ENCODE results near the gene TMEM238. TPM values are rescaled to one million over a fixed set of nuclear protein-coding genes. Genes with fewer than 3 reads are reported as not detected.
A peak's percentile ranks its signal among the peaks of the same experiment; 100 is the strongest.
"Not testable (repeated sequence)": the region's sequence is repeated elsewhere in the genome, so short reads cannot be mapped to it uniquely, and the experiment has no call there.

The TMEM238 gene
- total and polyA plus RNA-seq, 4 experiments from 2014 or later, result 2.4 to 9.9 (median 9.6) TPM; not detected in 1

- intact Hi-C loops (cut with micrococcal nuclease), result no loop called here
- no peak for DNase-seq
- Histone ChIP-seq H3K27ac (ENCODE audit: low read depth, low read length) (no peak overlapping the region), H3K4me3 (ENCODE audit: low read length in 2 of 2) (no peak overlapping the region), H3K9me3 (ENCODE audit: control insufficient read depth in 1 of 2, low read length in 2 of 2) (no peaks in the 10 kb centered on the region), H3K4me1 (ENCODE audit: insufficient read depth, low read length) (peaks cover 23% of the 10 kb centered on the region), H3K27me3 (ENCODE audit: insufficient read depth, low read length) (no peaks in the 10 kb centered on the region), H3K36me3 (ENCODE audit: insufficient read depth, low read length) (no peaks in the 10 kb centered on the region)
- no peaks in the 10 kb centered on the region for H3K36me3 Mint-ChIP-seq
- ChIA-PET CTCF (ENCODE audit: partially characterized antibody) (interaction anchor here (0.6 kb wide), 1 partner anchor 294 kb away, joined by 3 read pairs; no protein-coding TSS in a partner anchor), POLR2A (ENCODE audit: partially characterized antibody) (interaction anchor here (0.9 kb wide), 1 partner anchor 162 kb away, joined by 3 read pairs; no protein-coding TSS in a partner anchor)
- no peak overlapping the region for H3K27ac Mint-ChIP-seq
- H3K9me3 Mint-ChIP-seq, result peaks cover 0 to 3% (median 0%) of the 10 kb centered on the region in 8 donors
- H3K4me3 Mint-ChIP-seq, result no peak overlapping the region
- H3K4me1 Mint-ChIP-seq, result peaks cover 9 to 23% (median 15%) of the 10 kb centered on the region in 4 donors
- H3K27me3 Mint-ChIP-seq, result peaks cover 2 to 6% of the 10 kb centered on the region in 2 donors
These were observed 39.3 kb upstream of the TMEM238 start for GRCh38 chr19:55423225-55424005.

- CTCF ChIA-PET (ENCODE audit: partially characterized antibody), result interaction anchor here (1.1 to 6.3 kb wide), 3 partner anchors 37 to 281 kb away, joined by 3 to 41 read pairs (median 9); partner anchors contain the start of gene TMEM238
- Mint-ChIP-seq H3K4me1 (peaks cover 9 to 29% (median 20%) of the 10 kb centered on the region in 4 donors), H3K4me3 (peak overlapping the region; percentile 20 to 74 (median 63)), H3K27ac (peak overlapping the region; percentile 69 to 92 (median 83))
- H3K36me3 ChIP-seq (ENCODE audit: insufficient read depth, low read length); H3K27ac ChIP-seq (ENCODE audit: low read depth, low read length); H3K36me3 Mint-ChIP-seq; H3K27me3 Mint-ChIP-seq; H3K9me3 ChIP-seq (ENCODE audit: control insufficient read depth in 1 of 2, low read length in 2 of 2); intact Hi-C loops (cut with micrococcal nuclease); H3K27me3 ChIP-seq (ENCODE audit: insufficient read depth, low read length); H3K4me3 ChIP-seq (ENCODE audit: low read length in 2 of 2); H3K9me3 Mint-ChIP-seq: not testable (repeated sequence)
- peak; percentile 40 to 78 (median 56) for DNase-seq
- H3K4me1 ChIP-seq (ENCODE audit: insufficient read depth, low read length), result peaks cover 25% of the 10 kb centered on the region
- POLR2A ChIA-PET (ENCODE audit: partially characterized antibody), result interaction anchor here (0.9 to 1.9 kb wide), 3 partner anchors 13 to 37 kb away, joined by 3 to 10 read pairs (median 4); partner anchors contain the start of genes TMEM238 and UBE2S
These were observed 37.2 kb upstream of the TMEM238 start for GRCh38 chr19:55421281-55421680.

- intact Hi-C loops (cut with micrococcal nuclease), result no loop called here
- POLR2A ChIA-PET (ENCODE audit: partially characterized antibody), result interaction anchor here (0.6 kb wide), 1 partner anchor 188 kb away, joined by 3 read pairs; no protein-coding TSS in a partner anchor
- H3K27me3 Mint-ChIP-seq, result peaks cover 0 to 3% of the 10 kb centered on the region in 2 donors
- no peaks in the 10 kb centered on the region for H3K9me3 ChIP-seq (ENCODE audit: control insufficient read depth in 1 of 2, low read length in 2 of 2)
- no peaks in the 10 kb centered on the region for H3K27me3 ChIP-seq (ENCODE audit: insufficient read depth, low read length)
- no peaks in the 10 kb centered on the region for H3K36me3 Mint-ChIP-seq
- H3K27ac ChIP-seq (ENCODE audit: low read depth, low read length), result no peak overlapping the region
- peak overlapping the region in 3 of 8 donors; percentile 15 to 46 (median 43) for H3K4me3 Mint-ChIP-seq
- no peaks in the 10 kb centered on the region for H3K36me3 ChIP-seq (ENCODE audit: insufficient read depth, low read length)
- peaks cover 0 to 2% (median 0%) of the 10 kb centered on the region in 8 donors for H3K9me3 Mint-ChIP-seq
- no peak overlapping the region for H3K27ac Mint-ChIP-seq
- peaks cover 25% of the 10 kb centered on the region for H3K4me1 ChIP-seq (ENCODE audit: insufficient read depth, low read length)
- DNase-seq, result no peak
- no peak overlapping the region for H3K4me3 ChIP-seq (ENCODE audit: low read length in 2 of 2)
- H3K4me1 Mint-ChIP-seq, result peaks cover 9 to 29% (median 20%) of the 10 kb centered on the region in 4 donors
- CTCF ChIA-PET (ENCODE audit: partially characterized antibody), result interaction anchor here (0.7 to 6.3 kb wide), 8 partner anchors 11 to 332 kb away, joined by 3 to 41 read pairs (median 7); partner anchors contain the start of gene UBE2S
These were observed 35.6 kb upstream of the TMEM238 start for GRCh38 chr19:55419624-55420236.

- Histone ChIP-seq H3K36me3 (ENCODE audit: insufficient read depth, low read length) (no peaks in the 10 kb centered on the region), H3K27ac (ENCODE audit: low read depth, low read length) (no peak overlapping the region), H3K27me3 (ENCODE audit: insufficient read depth, low read length) (no peaks in the 10 kb centered on the region), H3K4me1 (ENCODE audit: insufficient read depth, low read length) (peaks cover 25% of the 10 kb centered on the region), H3K9me3 (ENCODE audit: control insufficient read depth in 1 of 2, low read length in 2 of 2) (no peaks in the 10 kb centered on the region), H3K4me3 (ENCODE audit: low read length in 2 of 2) (no peak overlapping the region)
- H3K36me3 Mint-ChIP-seq, result no peaks in the 10 kb centered on the region
- peaks cover 0 to 3% of the 10 kb centered on the region in 2 donors for H3K27me3 Mint-ChIP-seq
- no peaks in the 10 kb centered on the region for H3K9me3 Mint-ChIP-seq
- ChIA-PET CTCF (ENCODE audit: partially characterized antibody) (interaction anchor here (1.1 to 6.3 kb wide), 9 partner anchors 11 to 331 kb away, joined by 3 to 41 read pairs (median 10); partner anchors contain the start of gene UBE2S), POLR2A (ENCODE audit: partially characterized antibody) (interaction anchor here (1.0 to 1.5 kb wide), 3 partner anchors 11 to 164 kb away, joined by 3 to 5 read pairs (median 3); partner anchors contain the start of gene UBE2S)
- peaks cover 9 to 29% (median 20%) of the 10 kb centered on the region in 4 donors for H3K4me1 Mint-ChIP-seq
- intact Hi-C loops (cut with micrococcal nuclease), result no loop called here
- no peak overlapping the region for H3K27ac Mint-ChIP-seq
- no peak for DNase-seq
- no peak overlapping the region for H3K4me3 Mint-ChIP-seq
These were observed 35.0 kb upstream of the TMEM238 start for GRCh38 chr19:55419103-55419502.

- no peaks in the 10 kb centered on the region for H3K9me3 Mint-ChIP-seq
- CTCF ChIA-PET (ENCODE audit: partially characterized antibody), result interaction anchor here (1.2 to 6.3 kb wide), 11 partner anchors 10 to 331 kb away, joined by 3 to 41 read pairs (median 6); partner anchors contain the start of genes KMT5C and UBE2S
- no peaks in the 10 kb centered on the region for H3K36me3 ChIP-seq (ENCODE audit: insufficient read depth, low read length)
These were observed 34.1 kb upstream of the TMEM238 start for GRCh38 chr19:55418185-55418584.

GRCh38 chr19:55410168-55410567, 26.1 kb upstream of the TMEM238 start:
- POLR2A ChIA-PET (ENCODE audit: partially characterized antibody), result interaction anchor here (1.2 to 8.5 kb wide), 3 partner anchors 21 to 153 kb away, joined by 3 to 247 read pairs (median 60); partner anchors contain the start of genes ISOC2, PPP6R1, RPL28 and TMEM238
- H3K4me3 Mint-ChIP-seq, result peak overlapping the region in 1 of 8 donors; percentile 53

More at GRCh38 chr19:55418185-55418584, 34.1 kb upstream of the TMEM238 start:
- Mint-ChIP-seq H3K4me3 (no peak overlapping the region), H3K4me1 (peaks cover 9 to 29% (median 20%) of the 10 kb centered on the region in 4 donors), H3K27me3 (peaks cover 0 to 3% of the 10 kb centered on the region in 2 donors), H3K27ac (peak overlapping the region in 3 of 7 donors; percentile 48 to 74 (median 68)), H3K36me3 (no peaks in the 10 kb centered on the region)
- Histone ChIP-seq H3K4me3 (ENCODE audit: low read length in 2 of 2) (no peak overlapping the region), H3K27ac (ENCODE audit: low read depth, low read length) (no peak overlapping the region), H3K4me1 (ENCODE audit: insufficient read depth, low read length) (peaks cover 25% of the 10 kb centered on the region), H3K9me3 (ENCODE audit: control insufficient read depth in 1 of 2, low read length in 2 of 2) (no peaks in the 10 kb centered on the region), H3K27me3 (ENCODE audit: insufficient read depth, low read length) (no peaks in the 10 kb centered on the region)
- peak; percentile 54 to 61 (median 60) for DNase-seq
- intact Hi-C loops (cut with micrococcal nuclease), result loop anchor here (1.0 kb wide), 3 partner anchors 116 to 206 kb away; no protein-coding TSS in a partner anchor
- POLR2A ChIA-PET (ENCODE audit: partially characterized antibody), result interaction anchor here (1.0 to 1.5 kb wide), 4 partner anchors 10 to 163 kb away, joined by 3 to 6 read pairs (median 4); partner anchors contain the start of genes RPL28 and UBE2S

More at GRCh38 chr19:55410168-55410567, 26.1 kb upstream of the TMEM238 start:
- intact Hi-C loops (cut with micrococcal nuclease), result no loop called here
- peaks cover 7 to 22% of the 10 kb centered on the region in 2 donors for H3K36me3 Mint-ChIP-seq
- peaks cover 0 to 17% (median 0%) of the 10 kb centered on the region in 8 donors for H3K9me3 Mint-ChIP-seq
- H3K9me3 ChIP-seq (ENCODE audit: control insufficient read depth in 1 of 2, low read length in 2 of 2), result no peaks in the 10 kb centered on the region
- no peak for DNase-seq
- CTCF ChIA-PET (ENCODE audit: partially characterized antibody), result interaction anchor here (0.8 to 2.0 kb wide), 2 partner anchors 57 to 93 kb away, joined by 3 to 6 read pairs; no protein-coding TSS in a partner anchor
- no peaks in the 10 kb centered on the region for H3K27me3 ChIP-seq (ENCODE audit: insufficient read depth, low read length)
- H3K4me1 Mint-ChIP-seq, result peaks cover 22 to 31% (median 28%) of the 10 kb centered on the region in 4 donors
- H3K36me3 ChIP-seq (ENCODE audit: insufficient read depth, low read length), result peaks cover 4% of the 10 kb centered on the region
- H3K27me3 Mint-ChIP-seq, result no peaks in the 10 kb centered on the region
- H3K27ac Mint-ChIP-seq, result peak overlapping the region in 2 of 7 donors; percentile 50 to 99
- H3K27ac ChIP-seq (ENCODE audit: low read depth, low read length), result no peak overlapping the region
- H3K4me3 ChIP-seq (ENCODE audit: low read length in 2 of 2), result no peak overlapping the region
- H3K4me1 ChIP-seq (ENCODE audit: insufficient read depth, low read length), result peaks cover 24% of the 10 kb centered on the region

Data from CD4-positive, alpha-beta memory T cell (primary cell).